Measurements from ENCODE around the gene VARS2. TPM values are rescaled to one million over a fixed set of nuclear protein-coding genes. Genes with fewer than 3 reads are reported as not detected.
"Not testable (repeated sequence)": the region's sequence is repeated elsewhere in the genome, so short reads cannot be mapped to it uniquely, and the experiment has no call there.

Gene VARS2
- total RNA-seq, 1 experiment from 2014 or later = 68.2 TPM

GRCh38 chr6:30966154-30966553, 52.1 kb downstream of the VARS2 start:
- peaks cover 0 to 1% (median 0%) of the 10 kb centered on the region in 3 experiments; a peak in 1 of 7 replicates for H3K36me3 Mint-ChIP-seq (ENCODE audit: insufficient read depth in 1 of 3, low read depth in 3 of 3)
- no peak overlapping the region; the same call in 1 of the 2 replicates for H3K14ac ChIP-seq (ENCODE audit: insufficient read depth, low read length)
- H2BK20ac ChIP-seq (ENCODE audit: low read depth, low read length, poor library complexity, severe bottlenecking) = no peak overlapping the region
- no peaks in the 10 kb centered on the region; the same call in 1 of the 2 replicates for H3K4me1 ChIP-seq (ENCODE audit: insufficient read depth, low read length)
- WGBS (ENCODE audit: extremely low coverage, insufficient read length, low lambda C conversion rate) = no CpG with 5 or more reads among the region's 3 CpGs
- H2BK15ac ChIP-seq (ENCODE audit: low read depth, low read length) = no peak overlapping the region
- peaks cover 17% of the 10 kb centered on the region for H3K27me3 Mint-ChIP-seq (ENCODE audit: low read depth)
- H3K27ac ChIP-seq (ENCODE audit: insufficient read length, low read depth, low read length) = no peak overlapping the region
- DNase-seq = no peak
- H4K91ac ChIP-seq (ENCODE audit: insufficient read length, low read depth, low read length) = no peak overlapping the region
- no peaks in the 10 kb centered on the region for H3K23me2 ChIP-seq (ENCODE audit: insufficient read length, low read depth, low read length, poor library complexity, severe bottlenecking)
- peaks cover 9 to 14% of the 10 kb centered on the region in 2 experiments for H3K4me1 Mint-ChIP-seq
- H3K27me3 ChIP-seq (ENCODE audit: insufficient read depth, low read length) = no peaks in the 10 kb centered on the region
- H3K27ac Mint-ChIP-seq = no peak overlapping the region
- H3K79me1 ChIP-seq (ENCODE audit: insufficient read depth, low read depth, low read length, poor library complexity, severe bottlenecking) = no peaks in the 10 kb centered on the region
- peaks cover 0 to 3% of the 10 kb centered on the region in 2 experiments; a peak in 2 of 5 replicates for H3K9me3 Mint-ChIP-seq
- H3K9ac ChIP-seq (ENCODE audit: extremely low read depth, insufficient read length, low read length) = no peak overlapping the region
- H2AFZ ChIP-seq (ENCODE audit: low read length) = no peak overlapping the region
- no peak overlapping the region for H2AK5ac ChIP-seq (ENCODE audit: insufficient read length, low read length)
- no peak overlapping the region for H2BK120ac ChIP-seq (ENCODE audit: low read depth, low read length, poor library complexity, severe bottlenecking)
- H3K4me2 ChIP-seq (ENCODE audit: insufficient read depth, insufficient read length, low read length) = no peak overlapping the region
- H4K8ac ChIP-seq (replicated peaks; ENCODE audit: insufficient read length, low read depth, low read length) = no peak overlapping the region
- no peak overlapping the region for H3K4me3 Mint-ChIP-seq
- no peaks in the 10 kb centered on the region for H4K20me1 ChIP-seq (ENCODE audit: control insufficient read depth, insufficient read depth, insufficient read length)
- no peak overlapping the region for H3K23ac ChIP-seq (ENCODE audit: insufficient read length, low read depth, low read length)
- no peaks in the 10 kb centered on the region for H3K9me3 ChIP-seq (ENCODE audit: control insufficient read depth, low read depth, low read length)
- H2BK12ac ChIP-seq (ENCODE audit: insufficient read length, low read depth, low read length) = no peak overlapping the region
- no peaks in the 10 kb centered on the region for H3K79me2 ChIP-seq (ENCODE audit: insufficient read depth, low read length)
- no peak overlapping the region for H3K18ac ChIP-seq (ENCODE audit: insufficient read length, low read depth, low read length)
- H3K56ac ChIP-seq (ENCODE audit: insufficient read length, low read depth, low read length) = no peak overlapping the region
- no peak overlapping the region for H3T11ph ChIP-seq (ENCODE audit: low read length)
- no peak overlapping the region for H2BK5ac ChIP-seq (ENCODE audit: insufficient read length, low read length)
- TF ChIP-seq, protein P1, sequence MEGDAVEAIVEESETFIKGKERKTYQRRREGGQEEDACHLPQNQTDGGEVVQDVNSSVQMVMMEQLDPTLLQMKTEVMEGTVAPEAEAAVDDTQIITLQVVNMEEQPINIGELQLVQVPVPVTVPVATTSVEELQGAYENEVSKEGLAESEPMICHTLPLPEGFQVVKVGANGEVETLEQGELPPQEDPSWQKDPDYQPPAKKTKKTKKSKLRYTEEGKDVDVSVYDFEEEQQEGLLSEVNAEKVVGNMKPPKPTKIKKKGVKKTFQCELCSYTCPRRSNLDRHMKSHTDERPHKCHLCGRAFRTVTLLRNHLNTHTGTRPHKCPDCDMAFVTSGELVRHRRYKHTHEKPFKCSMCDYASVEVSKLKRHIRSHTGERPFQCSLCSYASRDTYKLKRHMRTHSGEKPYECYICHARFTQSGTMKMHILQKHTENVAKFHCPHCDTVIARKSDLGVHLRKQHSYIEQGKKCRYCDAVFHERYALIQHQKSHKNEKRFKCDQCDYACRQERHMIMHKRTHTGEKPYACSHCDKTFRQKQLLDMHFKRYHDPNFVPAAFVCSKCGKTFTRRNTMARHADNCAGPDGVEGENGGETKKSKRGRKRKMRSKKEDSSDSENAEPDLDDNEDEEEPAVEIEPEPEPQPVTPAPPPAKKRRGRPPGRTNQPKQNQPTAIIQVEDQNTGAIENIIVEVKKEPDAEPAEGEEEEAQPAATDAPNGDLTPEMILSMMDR (conservative IDR thresholded peaks at IDR 0.05) = no peak
- H4K5ac ChIP-seq (ENCODE audit: insufficient read length, low read depth, low read length) = no peak overlapping the region
- H3K4ac ChIP-seq (ENCODE audit: low read depth, low read length) = no peak overlapping the region

- H3K9me3 ChIP-seq (ENCODE audit: control insufficient read depth, low read depth, low read length); H3K27ac ChIP-seq (ENCODE audit: insufficient read length, low read depth, low read length); H2BK5ac ChIP-seq (ENCODE audit: insufficient read length, low read length); H2AFZ ChIP-seq (ENCODE audit: low read length); H4K91ac ChIP-seq (ENCODE audit: insufficient read length, low read depth, low read length); H3K14ac ChIP-seq (ENCODE audit: insufficient read depth, low read length); H3K9me3 Mint-ChIP-seq; H4K20me1 ChIP-seq (ENCODE audit: control insufficient read depth, insufficient read depth, insufficient read length); H3K23me2 ChIP-seq (ENCODE audit: insufficient read length, low read depth, low read length, poor library complexity, severe bottlenecking); DNase-seq; H2BK15ac ChIP-seq (ENCODE audit: low read depth, low read length); H3K4me1 ChIP-seq (ENCODE audit: insufficient read depth, low read length); H3K56ac ChIP-seq (ENCODE audit: insufficient read length, low read depth, low read length); H3K79me1 ChIP-seq (ENCODE audit: insufficient read depth, low read depth, low read length, poor library complexity, severe bottlenecking); H3K18ac ChIP-seq (ENCODE audit: insufficient read length, low read depth, low read length); H3K4ac ChIP-seq (ENCODE audit: low read depth, low read length); H2AK5ac ChIP-seq (ENCODE audit: insufficient read length, low read length); H2BK12ac ChIP-seq (ENCODE audit: insufficient read length, low read depth, low read length); H3K27me3 ChIP-seq (ENCODE audit: insufficient read depth, low read length); H3T11ph ChIP-seq (ENCODE audit: low read length); H3K36me3 Mint-ChIP-seq (ENCODE audit: insufficient read depth in 1 of 3, low read depth in 3 of 3); H3K79me2 ChIP-seq (ENCODE audit: insufficient read depth, low read length); H2BK120ac ChIP-seq (ENCODE audit: low read depth, low read length, poor library complexity, severe bottlenecking); H3K9ac ChIP-seq (ENCODE audit: extremely low read depth, insufficient read length, low read length); H3K4me3 Mint-ChIP-seq; H4K8ac ChIP-seq (replicated peaks; ENCODE audit: insufficient read length, low read depth, low read length); H2BK20ac ChIP-seq (ENCODE audit: low read depth, low read length, poor library complexity, severe bottlenecking); H3K27ac Mint-ChIP-seq; H3K23ac ChIP-seq (ENCODE audit: insufficient read length, low read depth, low read length); H3K4me2 ChIP-seq (ENCODE audit: insufficient read depth, insufficient read length, low read length); H4K5ac ChIP-seq (ENCODE audit: insufficient read length, low read depth, low read length); H3K4me1 Mint-ChIP-seq: not testable (repeated sequence)
- no CpG with 5 or more reads among the region's 6 CpGs for WGBS (ENCODE audit: extremely low coverage, insufficient read length, low lambda C conversion rate)
- peaks cover 18% of the 10 kb centered on the region for H3K27me3 Mint-ChIP-seq (ENCODE audit: low read depth)
Measured at GRCh38 chr6:30969171-30969570, 55.1 kb downstream of the VARS2 start.
